Measurements from ENCODE around the gene IGLL1.
"Not testable (repeated sequence)": the region's sequence is repeated elsewhere in the genome, so short reads cannot be mapped to it uniquely, and the experiment has no call there.

Gene IGLL1

DNA sequence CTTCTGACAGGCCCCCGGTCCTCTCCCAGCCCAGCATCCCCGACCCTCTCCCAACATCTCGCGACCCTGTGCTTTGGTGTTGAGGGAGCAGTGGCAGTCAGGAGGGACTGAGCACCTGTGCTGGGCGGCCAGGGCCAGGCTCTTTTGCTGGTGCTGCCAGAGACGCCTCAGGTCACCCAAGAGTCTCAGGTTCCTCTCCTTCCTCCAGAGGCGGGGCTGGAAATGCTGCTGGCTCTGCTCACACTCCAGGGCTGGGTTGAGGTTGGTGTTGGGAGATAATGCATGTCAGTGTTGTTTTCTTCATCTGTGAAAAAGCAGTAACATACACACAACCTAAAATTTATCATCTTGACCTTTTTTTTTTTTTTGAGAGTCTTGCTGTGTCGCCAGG, 1.2 kb upstream of the IGLL1 start:
- no peak overlapping the region for H3K4me3 ChIP-seq (ENCODE audit: low read depth in 1 of 2, low read length in 2 of 2)
- H3K27ac ChIP-seq (ENCODE audit: low read depth, low read length), result no peak overlapping the region
- no peak overlapping the region for H3K9ac ChIP-seq (ENCODE audit: low read length)
- H3K9me3 ChIP-seq (ENCODE audit: low read length), result no peaks in the 10 kb centered on the region
- H3K27me3 ChIP-seq (ENCODE audit: control insufficient read depth in 1 of 2, insufficient read depth in 2 of 2, low read length in 2 of 2), result no peaks in the 10 kb centered on the region
- H3K4me1 ChIP-seq (ENCODE audit: insufficient read depth, low read length), result no peaks in the 10 kb centered on the region
- no peaks in the 10 kb centered on the region for H3K36me3 ChIP-seq (ENCODE audit: insufficient read depth, low read length)

DNA sequence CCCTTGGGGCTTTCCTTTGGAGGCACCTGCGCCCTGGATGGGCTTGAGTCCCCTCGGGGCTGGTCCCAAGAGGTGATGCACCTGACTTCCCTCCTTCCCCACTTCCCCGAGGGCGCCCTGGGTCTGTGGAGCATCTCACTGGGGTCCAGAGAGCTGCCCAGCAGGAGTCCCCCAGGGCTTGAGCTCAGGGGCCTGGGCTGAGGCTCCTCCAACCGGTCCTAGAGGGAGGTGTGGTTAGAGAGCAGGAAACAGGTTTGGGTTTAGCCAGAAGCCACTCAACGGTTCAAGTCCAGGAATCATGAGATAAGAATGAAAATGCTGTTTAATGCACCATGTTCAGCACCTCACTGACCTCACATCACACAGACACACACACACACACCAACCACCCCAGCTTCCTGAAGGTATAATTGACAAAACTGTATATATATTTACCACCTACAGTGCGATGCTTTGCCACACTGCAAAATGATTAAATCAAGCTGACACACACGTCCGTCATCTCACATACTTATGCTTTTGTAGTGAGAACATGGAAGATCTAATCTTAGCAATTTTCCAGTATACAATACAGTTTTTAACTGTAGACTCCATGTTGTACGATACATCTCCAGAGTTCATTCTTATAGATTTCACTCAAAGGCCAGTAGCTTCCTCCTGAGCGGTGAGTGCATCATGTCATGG, 628 bp upstream of the IGLL1 start:
- Histone ChIP-seq H3K27ac (ENCODE audit: low read depth, low read length) (no peak overlapping the region), H3K9me3 (ENCODE audit: low read length) (no peaks in the 10 kb centered on the region), H3K27me3 (ENCODE audit: control insufficient read depth in 1 of 2, insufficient read depth in 2 of 2, low read length in 2 of 2) (no peaks in the 10 kb centered on the region), H3K4me3 (ENCODE audit: low read depth in 1 of 2, low read length in 2 of 2) (no peak overlapping the region), H3K4me1 (ENCODE audit: insufficient read depth, low read length) (no peaks in the 10 kb centered on the region), H3K36me3 (ENCODE audit: insufficient read depth, low read length) (no peaks in the 10 kb centered on the region), H3K9ac (ENCODE audit: low read length) (no peak overlapping the region)

GRCh38 chr22:23579280-23579679, 810 bp downstream of the IGLL1 start:
- H3K9ac ChIP-seq (ENCODE audit: low read length), result no peak overlapping the region
- H3K4me1 ChIP-seq (ENCODE audit: insufficient read depth, low read length), result no peaks in the 10 kb centered on the region
- no peaks in the 10 kb centered on the region for H3K36me3 ChIP-seq (ENCODE audit: insufficient read depth, low read length)
- no peak overlapping the region for H3K27ac ChIP-seq (ENCODE audit: low read depth, low read length)
- H3K27me3 ChIP-seq (ENCODE audit: control insufficient read depth in 1 of 2, insufficient read depth in 2 of 2, low read length in 2 of 2), result no peaks in the 10 kb centered on the region
- H3K9me3 ChIP-seq (ENCODE audit: low read length), result no peaks in the 10 kb centered on the region
- no peak overlapping the region for H3K4me3 ChIP-seq (ENCODE audit: low read depth in 1 of 2, low read length in 2 of 2)

- no peak overlapping the region for H3K4me3 ChIP-seq (ENCODE audit: low read depth in 1 of 2, low read length in 2 of 2)
Observed at GRCh38 chr22:23578306-23578705, 1.8 kb downstream of the IGLL1 start.

GRCh38 chr22:23576681-23577080, 3.4 kb downstream of the IGLL1 start:
- Histone ChIP-seq H3K9me3 (ENCODE audit: low read length) (no peaks in the 10 kb centered on the region), H3K4me3 (ENCODE audit: low read depth in 1 of 2, low read length in 2 of 2) (no peak overlapping the region), H3K36me3 (ENCODE audit: insufficient read depth, low read length) (no peaks in the 10 kb centered on the region), H3K4me1 (ENCODE audit: insufficient read depth, low read length) (no peaks in the 10 kb centered on the region), H3K27me3 (ENCODE audit: control insufficient read depth in 1 of 2, insufficient read depth in 2 of 2, low read length in 2 of 2) (no peaks in the 10 kb centered on the region), H3K9ac (ENCODE audit: low read length) (no peak overlapping the region), H3K27ac (ENCODE audit: low read depth, low read length) (no peak overlapping the region)

More at GRCh38 chr22:23578306-23578705, 1.8 kb downstream of the IGLL1 start:
- Histone ChIP-seq H3K4me1 (ENCODE audit: insufficient read depth, low read length) (no peaks in the 10 kb centered on the region), H3K9ac (ENCODE audit: low read length) (no peak overlapping the region), H3K9me3 (ENCODE audit: low read length) (no peaks in the 10 kb centered on the region), H3K27ac (ENCODE audit: low read depth, low read length) (no peak overlapping the region), H3K36me3 (ENCODE audit: insufficient read depth, low read length) (no peaks in the 10 kb centered on the region), H3K27me3 (ENCODE audit: control insufficient read depth in 1 of 2, insufficient read depth in 2 of 2, low read length in 2 of 2) (no peaks in the 10 kb centered on the region)

DNA sequence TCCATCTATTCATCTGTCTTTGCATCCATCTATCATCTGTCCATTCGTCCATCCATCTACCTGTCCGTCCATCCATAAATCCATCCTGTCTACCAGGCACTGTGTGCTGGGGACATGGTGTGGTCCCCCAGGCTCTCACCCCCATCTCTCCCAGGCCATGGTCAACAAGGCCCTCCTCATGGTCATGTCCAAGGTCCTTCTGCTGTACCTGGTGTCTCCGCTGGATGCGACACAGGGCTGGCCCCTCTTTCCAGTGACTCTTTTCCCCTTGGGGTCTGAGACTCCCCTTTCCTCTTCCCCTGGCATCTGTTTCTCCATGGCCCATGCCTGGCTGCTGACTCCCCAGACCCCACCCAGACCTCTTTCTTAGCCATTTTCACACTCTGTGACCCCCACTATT, 4.5 kb downstream of the IGLL1 start:
- H3K36me3 ChIP-seq (ENCODE audit: insufficient read depth, low read length), result no peaks in the 10 kb centered on the region
- H3K9me3 ChIP-seq (ENCODE audit: low read length), result no peaks in the 10 kb centered on the region
- H3K4me1 ChIP-seq (ENCODE audit: insufficient read depth, low read length), result no peaks in the 10 kb centered on the region

DNA sequence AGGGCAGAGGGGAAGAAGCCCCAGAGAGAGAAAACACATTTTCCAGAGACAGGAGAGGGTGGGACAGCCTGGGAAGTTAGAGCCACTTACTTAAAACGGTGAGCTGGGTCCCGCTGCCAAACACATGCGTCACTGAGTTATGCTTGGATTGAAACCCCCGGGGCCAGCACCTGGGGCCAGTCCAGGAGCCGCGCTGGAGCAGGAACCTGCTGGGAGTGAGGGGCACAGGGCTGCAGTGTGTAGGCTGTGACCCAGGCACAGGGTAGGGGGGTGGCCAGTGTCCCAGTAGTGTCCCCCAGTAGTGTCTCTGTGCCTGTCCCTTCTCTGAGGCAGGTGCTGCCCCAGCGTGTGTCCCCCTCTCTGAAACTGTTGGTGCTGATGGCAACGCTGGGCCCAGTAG, 5.2 kb downstream of the IGLL1 start:
- Histone ChIP-seq H3K9ac (ENCODE audit: low read length) (no peak overlapping the region), H3K27me3 (ENCODE audit: control insufficient read depth in 1 of 2, insufficient read depth in 2 of 2, low read length in 2 of 2) (no peaks in the 10 kb centered on the region), H3K27ac (ENCODE audit: low read depth, low read length) (no peak overlapping the region)

More for the DNA sequence above, 4.5 kb downstream of the IGLL1 start:
- Histone ChIP-seq H3K9ac (ENCODE audit: low read length) (no peak overlapping the region), H3K27me3 (ENCODE audit: control insufficient read depth in 1 of 2, insufficient read depth in 2 of 2, low read length in 2 of 2) (no peaks in the 10 kb centered on the region), H3K4me3 (ENCODE audit: low read depth in 1 of 2, low read length in 2 of 2) (no peak overlapping the region), H3K27ac (ENCODE audit: low read depth, low read length) (no peak overlapping the region)

DNA sequence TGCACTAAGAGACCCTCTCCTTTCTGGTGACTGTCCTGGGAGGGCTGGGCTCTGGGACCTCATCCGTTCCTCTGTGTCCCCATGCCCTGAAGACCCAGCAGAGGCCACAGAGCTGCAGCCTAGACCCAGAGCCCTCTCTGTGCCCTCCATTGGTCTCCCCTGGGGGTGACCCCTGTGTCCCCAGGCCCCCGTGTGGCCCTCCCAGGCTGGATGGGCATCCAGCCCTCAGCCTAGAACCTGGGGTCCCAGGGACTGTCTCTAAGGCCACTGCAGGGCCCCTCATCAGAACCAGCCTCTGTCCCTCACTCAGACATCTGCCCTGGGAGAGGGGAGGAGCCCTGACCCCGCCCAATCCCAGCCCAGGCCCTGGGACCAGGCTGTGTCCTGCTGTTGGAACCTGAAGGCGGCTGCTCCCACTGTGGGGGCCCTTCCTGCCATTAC, 5.7 kb downstream of the IGLL1 start:
- H3K9me3 ChIP-seq (ENCODE audit: low read length), result no peaks in the 10 kb centered on the region
- H3K4me3 ChIP-seq (ENCODE audit: low read depth in 1 of 2, low read length in 2 of 2), result no peak overlapping the region
- no peaks in the 10 kb centered on the region for H3K36me3 ChIP-seq (ENCODE audit: insufficient read depth, low read length)
- no peak overlapping the region for H3K9ac ChIP-seq (ENCODE audit: low read length)
- H3K4me1 ChIP-seq (ENCODE audit: insufficient read depth, low read length), result no peaks in the 10 kb centered on the region
- no peak overlapping the region for H3K27ac ChIP-seq (ENCODE audit: low read depth, low read length)
- no peaks in the 10 kb centered on the region for H3K27me3 ChIP-seq (ENCODE audit: control insufficient read depth in 1 of 2, insufficient read depth in 2 of 2, low read length in 2 of 2)

More for the DNA sequence above, 5.2 kb downstream of the IGLL1 start:
- Histone ChIP-seq H3K36me3 (ENCODE audit: insufficient read depth, low read length) (no peaks in the 10 kb centered on the region), H3K4me3 (ENCODE audit: low read depth in 1 of 2, low read length in 2 of 2) (no peak overlapping the region), H3K4me1 (ENCODE audit: insufficient read depth, low read length) (no peaks in the 10 kb centered on the region), H3K9me3 (ENCODE audit: low read length) (no peaks in the 10 kb centered on the region)

GRCh38 chr22:23573701-23574235, 6.3 kb downstream of the IGLL1 start:
- not testable (repeated sequence) for H3K36me3 ChIP-seq (ENCODE audit: insufficient read depth, low read length); H3K27me3 ChIP-seq (ENCODE audit: control insufficient read depth in 1 of 2, insufficient read depth in 2 of 2, low read length in 2 of 2); H3K4me1 ChIP-seq (ENCODE audit: insufficient read depth, low read length); H3K4me3 ChIP-seq (ENCODE audit: low read depth in 1 of 2, low read length in 2 of 2); H3K9me3 ChIP-seq (ENCODE audit: low read length); H3K27ac ChIP-seq (ENCODE audit: low read depth, low read length); H3K9ac ChIP-seq (ENCODE audit: low read length)

DNA sequence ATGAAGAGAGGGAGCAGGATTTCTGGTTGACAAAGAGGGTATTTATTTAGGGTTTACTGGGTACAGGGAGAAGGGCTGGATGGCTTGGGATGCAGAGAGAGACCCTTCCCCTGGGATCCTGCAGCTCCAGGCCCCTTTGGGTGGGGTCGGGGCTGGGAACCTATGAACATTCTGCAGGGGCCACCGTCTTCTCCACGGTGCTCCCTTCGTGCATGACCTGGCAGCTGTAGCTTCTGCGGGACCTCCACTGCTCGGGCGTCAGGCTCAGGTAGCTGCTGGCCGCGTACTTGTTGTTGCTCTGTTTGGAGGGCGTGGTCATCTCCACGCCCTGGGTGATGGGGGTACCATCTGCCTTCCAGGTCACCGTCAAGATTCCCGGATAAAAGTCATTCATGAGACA, 7.0 kb downstream of the IGLL1 start:
- H3K4me3 ChIP-seq (ENCODE audit: low read depth in 1 of 2, low read length in 2 of 2); H3K27ac ChIP-seq (ENCODE audit: low read depth, low read length); H3K27me3 ChIP-seq (ENCODE audit: control insufficient read depth in 1 of 2, insufficient read depth in 2 of 2, low read length in 2 of 2); H3K4me1 ChIP-seq (ENCODE audit: insufficient read depth, low read length); H3K9me3 ChIP-seq (ENCODE audit: low read length); H3K36me3 ChIP-seq (ENCODE audit: insufficient read depth, low read length); H3K9ac ChIP-seq (ENCODE audit: low read length): not testable (repeated sequence)

GRCh38 chr22:23571486-23571885, 8.6 kb downstream of the IGLL1 start:
- peaks cover 0 to 4% of the 10 kb centered on the region in 2 donors for H3K27me3 ChIP-seq (ENCODE audit: control insufficient read depth in 1 of 2, insufficient read depth in 2 of 2, low read length in 2 of 2)
- no peak overlapping the region for H3K9ac ChIP-seq (ENCODE audit: low read length)
- no peaks in the 10 kb centered on the region for H3K4me1 ChIP-seq (ENCODE audit: insufficient read depth, low read length)
- no peak overlapping the region for H3K27ac ChIP-seq (ENCODE audit: low read depth, low read length)
- no peak overlapping the region for H3K4me3 ChIP-seq (ENCODE audit: low read depth in 1 of 2, low read length in 2 of 2)
- H3K36me3 ChIP-seq (ENCODE audit: insufficient read depth, low read length), result no peaks in the 10 kb centered on the region
- H3K9me3 ChIP-seq (ENCODE audit: low read length), result no peaks in the 10 kb centered on the region

GRCh38 chr22:23570681-23571080, 9.4 kb downstream of the IGLL1 start:
- H3K9ac ChIP-seq (ENCODE audit: low read length), result no peak overlapping the region
- no peak overlapping the region for H3K4me3 ChIP-seq (ENCODE audit: low read depth in 1 of 2, low read length in 2 of 2)
- no peaks in the 10 kb centered on the region for H3K4me1 ChIP-seq (ENCODE audit: insufficient read depth, low read length)
- H3K36me3 ChIP-seq (ENCODE audit: insufficient read depth, low read length), result no peaks in the 10 kb centered on the region
- no peaks in the 10 kb centered on the region for H3K9me3 ChIP-seq (ENCODE audit: low read length)
- peaks cover 0 to 10% of the 10 kb centered on the region in 2 donors for H3K27me3 ChIP-seq (ENCODE audit: control insufficient read depth in 1 of 2, insufficient read depth in 2 of 2, low read length in 2 of 2)
- H3K27ac ChIP-seq (ENCODE audit: low read depth, low read length), result no peak overlapping the region

Data from muscle layer of colon (tissue), 2 donors.